ENCODE results near the gene STK36.

The STK36 gene

GRCh38 chr2:218713922-218714321 is 42.0 kb downstream of the STK36 start:
- Histone ChIP-seq H3K27ac (replicated peaks) (no peak overlapping the region), H3K27me3 (ENCODE audit: insufficient read depth, poor library complexity, severe bottlenecking) (no peaks in the 10 kb centered on the region), H3K4me3 (replicated peaks; ENCODE audit: insufficient read depth, low read length) (no peak overlapping the region)
- DNase-seq (ENCODE audit: low read depth in 1 of 2, low spot score in 1 of 2), result peak in 1 of 2 experiments; percentile 39
- no peak for TF ChIP-seq REST (IDR thresholded peaks at IDR 0.05; ENCODE audit: insufficient replicate concordance, low read depth)
- TF ChIP-seq CTCF (IDR thresholded peaks at IDR 0.05; ENCODE audit: insufficient read depth, low read length), result no peak
- TF ChIP-seq SPI1 (IDR thresholded peaks at IDR 0.05; ENCODE audit: borderline replicate concordance, low read depth), result peak; percentile 25; the same call in 1 of the 2 replicates

DNA sequence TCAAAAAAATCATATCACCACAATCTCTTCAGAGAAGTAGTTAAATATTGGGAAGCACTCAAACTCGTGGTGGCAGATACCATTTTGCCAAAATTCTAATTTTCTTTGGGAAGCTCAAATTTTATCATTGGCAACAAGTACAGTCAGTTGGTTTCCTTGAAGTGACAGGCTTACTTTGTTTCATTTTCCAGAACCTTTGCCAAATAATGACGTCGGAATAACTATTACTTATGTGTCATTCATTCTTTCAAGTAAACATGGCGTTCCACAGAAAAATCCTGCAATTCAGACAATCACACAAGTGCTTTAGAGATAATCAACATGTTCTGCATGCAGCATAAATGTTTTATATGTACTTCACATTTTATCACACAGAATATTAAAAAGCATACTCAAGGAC is 44.2 kb downstream of the STK36 start:
- Histone ChIP-seq H3K27me3 (ENCODE audit: insufficient read depth, poor library complexity, severe bottlenecking) (no peaks in the 10 kb centered on the region), H3K27ac (replicated peaks) (no peak overlapping the region), H3K4me3 (replicated peaks; ENCODE audit: insufficient read depth, low read length) (no peak overlapping the region)
- no peak for DNase-seq (ENCODE audit: low read depth in 1 of 2, low spot score in 1 of 2)
- no peak for TF ChIP-seq POLR2AphosphoS5 (IDR thresholded peaks at IDR 0.05; ENCODE audit: low read depth)
- TF ChIP-seq CTCF (IDR thresholded peaks at IDR 0.05; ENCODE audit: insufficient read depth, low read length), result no peak
- TF ChIP-seq GABPA (IDR thresholded peaks at IDR 0.05; ENCODE audit: low read depth), result no peak
- TF ChIP-seq SPI1 (IDR thresholded peaks at IDR 0.05; ENCODE audit: borderline replicate concordance, low read depth), result no peak
- TF ChIP-seq REST (IDR thresholded peaks at IDR 0.05; ENCODE audit: insufficient replicate concordance, low read depth), result no peak

- no peak for TF ChIP-seq POLR2AphosphoS5 (IDR thresholded peaks at IDR 0.05; ENCODE audit: low read depth)
- Histone ChIP-seq H3K27me3 (ENCODE audit: insufficient read depth, poor library complexity, severe bottlenecking) (no peaks in the 10 kb centered on the region), H3K4me3 (replicated peaks; ENCODE audit: insufficient read depth, low read length) (no peak overlapping the region), H3K27ac (replicated peaks) (no peak overlapping the region)
- no peak for DNase-seq (ENCODE audit: low read depth in 1 of 2, low spot score in 1 of 2)
Observed at GRCh38 chr2:218717262-218717661, 45.4 kb downstream of the STK36 start.

DNA sequence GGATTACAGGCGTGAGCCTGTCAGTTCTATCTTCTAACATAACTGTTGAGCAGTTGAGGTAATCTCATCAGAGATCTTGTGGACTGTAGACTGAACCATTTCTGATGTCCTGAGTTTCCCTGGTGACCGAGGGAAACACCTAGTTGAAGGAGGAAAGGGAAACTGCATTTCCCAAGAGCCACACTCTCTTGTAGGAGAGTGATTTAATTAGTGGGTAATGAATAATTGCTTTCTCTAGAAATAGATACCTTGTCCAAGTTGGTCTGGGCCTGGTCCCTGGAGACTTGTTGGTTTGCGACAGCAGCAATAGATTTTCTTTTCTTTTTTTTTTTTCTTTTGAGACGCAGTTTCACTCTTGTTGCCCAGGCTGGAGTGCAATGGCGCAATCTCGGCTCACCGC is 46.2 kb downstream of the STK36 start:
- H3K27ac ChIP-seq (replicated peaks), result no peak overlapping the region
- no peaks in the 10 kb centered on the region for H3K27me3 ChIP-seq (ENCODE audit: insufficient read depth, poor library complexity, severe bottlenecking)
- no peak for TF ChIP-seq POLR2AphosphoS5 (IDR thresholded peaks at IDR 0.05; ENCODE audit: low read depth)
- TF ChIP-seq CTCF (IDR thresholded peaks at IDR 0.05; ENCODE audit: insufficient read depth, low read length), result no peak
- no peak for TF ChIP-seq SPI1 (IDR thresholded peaks at IDR 0.05; ENCODE audit: borderline replicate concordance, low read depth)
- TF ChIP-seq REST (IDR thresholded peaks at IDR 0.05; ENCODE audit: insufficient replicate concordance, low read depth), result no peak
- no peak for TF ChIP-seq GABPA (IDR thresholded peaks at IDR 0.05; ENCODE audit: low read depth)
- no peak for DNase-seq (ENCODE audit: low read depth in 1 of 2, low spot score in 1 of 2)
- no peak overlapping the region for H3K4me3 ChIP-seq (replicated peaks; ENCODE audit: insufficient read depth, low read length)
